Measurements from ENCODE around the gene FCGR3A. TPM values are rescaled to one million over a fixed set of nuclear protein-coding genes. Genes with fewer than 3 reads are reported as not detected.
"Not testable (repeated sequence)": the region's sequence is repeated elsewhere in the genome, so short reads cannot be mapped to it uniquely, and the experiment has no call there.

FCGR3A gene
- total RNA-seq, 4 donors from 2014 or later = 0.75 to 21.7 (median 5.3) TPM

GRCh38 chr1:161582882-161583281 lies 33.3 kb upstream of the FCGR3A start:
- H3K27me3 ChIP-seq; in situ Hi-C loops (cut with MboI; ENCODE audit: low pct_ligation_motif_present in 1 of 4, low pct_unique_long_range_greater_than_20kb in 1 of 4, low sequenced_read_pairs in 3 of 4); H3K4me3 ChIP-seq; H3K27ac ChIP-seq; H3K9me3 ChIP-seq; intact Hi-C loops (cut with DNase I; ENCODE audit: low total_unique reads); H3K4me1 ChIP-seq; DNase-seq; H3K36me3 ChIP-seq: not testable (repeated sequence)
- WGBS, 2 donors (ENCODE audit: low coverage in 1 of 2) = no CpG with 5 or more reads among the region's 4 CpGs

DNA sequence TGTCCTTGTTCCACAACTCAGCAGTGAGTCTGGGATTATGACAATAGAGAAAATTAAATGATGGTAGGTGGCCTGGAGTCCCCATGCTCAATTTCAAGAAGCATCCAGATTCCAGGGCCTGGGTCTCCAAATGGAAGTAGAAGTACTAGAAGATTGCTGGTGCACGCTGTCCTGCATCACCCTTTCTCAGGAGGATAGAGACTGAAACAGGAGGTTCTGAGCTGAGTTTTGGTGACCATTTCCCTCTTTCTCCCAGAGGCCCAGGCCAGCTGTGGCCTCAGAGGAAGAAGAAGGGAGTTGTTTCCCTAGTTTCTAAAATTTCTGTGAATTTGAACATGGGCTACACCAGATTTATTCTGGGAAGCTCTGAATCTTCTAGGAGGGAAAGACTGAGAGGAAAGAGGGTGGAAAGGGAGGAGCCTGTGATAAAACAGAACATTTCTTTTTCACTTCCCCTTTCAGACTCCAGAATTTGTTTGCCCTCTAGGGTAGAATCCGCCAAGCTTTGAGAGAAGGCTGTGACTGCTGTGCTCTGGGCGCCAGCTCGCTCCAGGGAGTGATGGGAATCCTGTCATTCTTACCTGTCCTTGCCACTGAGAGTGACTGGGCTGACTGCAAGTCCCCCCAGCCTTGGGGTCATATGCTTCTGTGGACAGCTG lies 31.4 kb upstream of the FCGR3A start:
- in situ Hi-C loops (cut with MboI; ENCODE audit: low pct_ligation_motif_present in 1 of 4, low pct_unique_long_range_greater_than_20kb in 1 of 4, low sequenced_read_pairs in 3 of 4); H3K4me3 ChIP-seq; DNase-seq; H3K27ac ChIP-seq; intact Hi-C loops (cut with DNase I; ENCODE audit: low total_unique reads); H3K27me3 ChIP-seq; H3K36me3 ChIP-seq; H3K9me3 ChIP-seq; H3K4me1 ChIP-seq: not testable (repeated sequence)
- WGBS, 2 donors (ENCODE audit: low coverage in 1 of 2) = no CpG with 5 or more reads among the region's 4 CpGs

DNA sequence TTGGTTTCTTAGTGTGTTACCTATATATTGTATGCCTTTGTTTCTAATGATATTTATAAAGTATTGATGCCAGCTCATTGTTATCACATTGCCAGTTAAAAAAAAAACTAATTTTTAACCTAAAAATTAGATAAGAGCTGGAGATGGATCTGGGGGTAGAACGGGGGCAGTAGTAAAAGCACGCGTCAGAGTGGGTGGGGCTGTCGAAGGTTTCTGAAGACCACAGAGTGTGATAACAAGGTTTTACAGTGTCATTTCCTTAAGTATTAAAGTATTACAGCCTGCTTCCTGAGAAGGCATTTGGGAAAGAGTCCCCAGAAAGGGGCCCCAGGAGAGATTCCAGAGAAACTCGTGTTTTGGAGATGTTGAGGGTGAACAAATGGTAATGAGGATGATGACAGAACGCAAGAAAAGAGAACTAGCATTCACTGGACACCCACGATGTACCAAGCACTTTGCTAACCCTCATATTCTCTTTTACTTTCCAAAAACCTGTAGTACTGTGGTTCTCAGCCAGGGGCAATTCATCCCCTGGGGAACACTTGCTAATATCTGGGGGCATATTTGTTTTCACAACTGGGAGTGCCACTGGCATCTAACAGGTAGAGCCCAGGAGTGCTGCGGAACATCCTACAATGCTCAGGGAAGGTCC lies 30.4 kb upstream of the FCGR3A start:
- no CpG with 5 or more reads among the region's 8 CpGs for WGBS, 2 donors (ENCODE audit: low coverage in 1 of 2)
- in situ Hi-C loops (cut with MboI; ENCODE audit: low pct_ligation_motif_present in 1 of 4, low pct_unique_long_range_greater_than_20kb in 1 of 4, low sequenced_read_pairs in 3 of 4); DNase-seq; H3K36me3 ChIP-seq; H3K9me3 ChIP-seq; intact Hi-C loops (cut with DNase I; ENCODE audit: low total_unique reads); H3K27ac ChIP-seq; H3K4me1 ChIP-seq; H3K27me3 ChIP-seq; H3K4me3 ChIP-seq: not testable (repeated sequence)

GRCh38 chr1:161576676-161577075 lies 27.1 kb upstream of the FCGR3A start:
- H3K4me1 ChIP-seq; H3K27ac ChIP-seq; DNase-seq; intact Hi-C loops (cut with DNase I; ENCODE audit: low total_unique reads); H3K36me3 ChIP-seq; in situ Hi-C loops (cut with MboI; ENCODE audit: low pct_ligation_motif_present in 1 of 4, low pct_unique_long_range_greater_than_20kb in 1 of 4, low sequenced_read_pairs in 3 of 4); H3K27me3 ChIP-seq; H3K4me3 ChIP-seq; H3K9me3 ChIP-seq: not testable (repeated sequence)

GRCh38 chr1:161571703-161572102 lies 22.1 kb upstream of the FCGR3A start:
- H3K9me3 ChIP-seq; H3K4me1 ChIP-seq; H3K4me3 ChIP-seq; H3K27me3 ChIP-seq; H3K36me3 ChIP-seq; DNase-seq; H3K27ac ChIP-seq; intact Hi-C loops (cut with DNase I; ENCODE audit: low total_unique reads): not testable (repeated sequence)
- WGBS, 2 donors (ENCODE audit: low coverage in 1 of 2) = 49% methylated on average over 2 of the region's 8 CpGs; no CpG with 5 or more reads in 1 of the 2 donors
- in situ Hi-C loops (cut with MboI; ENCODE audit: low pct_ligation_motif_present in 1 of 4, low pct_unique_long_range_greater_than_20kb in 1 of 4, low sequenced_read_pairs in 3 of 4) = loop anchor here in 1 of 4 donors (25.0 kb wide), 1 partner anchor 166 kb away; the partner anchor contains the start of gene DUSP12

DNA sequence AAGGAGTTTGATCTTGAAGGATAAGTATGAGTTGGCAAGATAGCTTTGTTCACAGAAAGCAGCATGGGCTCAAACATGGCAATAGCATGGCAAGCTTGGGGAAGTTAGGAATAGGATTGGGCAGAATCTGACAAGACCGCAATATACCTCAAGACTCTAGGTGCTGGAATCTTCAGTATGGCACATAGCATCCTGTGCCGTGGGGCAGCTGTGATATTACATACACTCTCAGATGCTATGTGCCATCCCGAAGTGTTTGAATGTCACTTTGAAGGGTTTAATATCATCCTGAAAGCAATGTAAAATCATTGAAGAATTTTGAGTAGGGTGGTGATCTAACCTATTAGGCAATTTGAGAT lies 17.0 kb upstream of the FCGR3A start:
- in situ Hi-C loops (cut with MboI; ENCODE audit: low pct_ligation_motif_present in 1 of 4, low pct_unique_long_range_greater_than_20kb in 1 of 4, low sequenced_read_pairs in 3 of 4) = loop anchor here in 1 of 4 donors (25.0 kb wide), 1 partner anchor 171 kb away; the partner anchor contains the start of gene DUSP12
- H3K9me3 ChIP-seq; DNase-seq; H3K27me3 ChIP-seq; H3K36me3 ChIP-seq; H3K27ac ChIP-seq; H3K4me1 ChIP-seq; intact Hi-C loops (cut with DNase I; ENCODE audit: low total_unique reads); H3K4me3 ChIP-seq: not testable (repeated sequence)
- WGBS, 2 donors (ENCODE audit: low coverage in 1 of 2) = 89% methylated on average over 1 of the region's 3 CpGs; no CpG with 5 or more reads in 1 of the 2 donors

DNA sequence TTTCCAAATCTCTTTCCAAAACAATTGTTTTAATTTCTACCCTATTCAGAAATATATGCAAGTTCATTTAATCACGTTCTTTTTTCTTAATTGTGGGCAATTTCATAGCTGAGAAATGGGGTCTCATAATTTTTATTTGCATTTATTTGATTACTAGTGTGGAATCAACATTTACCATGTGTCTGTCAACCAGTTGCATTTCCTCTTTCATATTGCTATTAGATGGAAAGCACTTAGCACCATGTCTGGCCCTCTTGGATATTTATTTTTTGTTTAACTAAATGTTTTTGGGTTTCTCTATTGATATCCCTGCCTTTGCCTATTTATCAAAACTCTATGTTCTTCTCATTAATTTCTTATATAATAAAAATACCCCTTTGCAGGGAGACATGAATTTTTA lies 13.9 kb upstream of the FCGR3A start:
- intact Hi-C loops (cut with DNase I; ENCODE audit: low total_unique reads); H3K27me3 ChIP-seq; H3K4me3 ChIP-seq; H3K27ac ChIP-seq; H3K4me1 ChIP-seq; H3K9me3 ChIP-seq; DNase-seq; H3K36me3 ChIP-seq: not testable (repeated sequence)
- WGBS, 2 donors (ENCODE audit: low coverage in 1 of 2) = 40% methylated on average over 1 of the region's 1 CpG
- in situ Hi-C loops (cut with MboI; ENCODE audit: low pct_ligation_motif_present in 1 of 4, low pct_unique_long_range_greater_than_20kb in 1 of 4, low sequenced_read_pairs in 3 of 4) = loop anchor here in 1 of 4 donors (25.0 kb wide), 1 partner anchor 174 kb away; the partner anchor contains the start of gene DUSP12

GRCh38 chr1:161562441-161562840 lies 12.8 kb upstream of the FCGR3A start:
- DNase-seq; intact Hi-C loops (cut with DNase I; ENCODE audit: low total_unique reads); H3K27me3 ChIP-seq; H3K4me1 ChIP-seq; H3K36me3 ChIP-seq; H3K9me3 ChIP-seq; H3K27ac ChIP-seq; H3K4me3 ChIP-seq: not testable (repeated sequence)
- 69% methylated on average over 3 of the region's 3 CpGs; no CpG with 5 or more reads in 1 of the 2 donors for WGBS, 2 donors (ENCODE audit: low coverage in 1 of 2)
- in situ Hi-C loops (cut with MboI; ENCODE audit: low pct_ligation_motif_present in 1 of 4, low pct_unique_long_range_greater_than_20kb in 1 of 4, low sequenced_read_pairs in 3 of 4) = loop anchor here in 1 of 4 donors (25.0 kb wide), 1 partner anchor 175 kb away; the partner anchor contains the start of gene DUSP12

DNA sequence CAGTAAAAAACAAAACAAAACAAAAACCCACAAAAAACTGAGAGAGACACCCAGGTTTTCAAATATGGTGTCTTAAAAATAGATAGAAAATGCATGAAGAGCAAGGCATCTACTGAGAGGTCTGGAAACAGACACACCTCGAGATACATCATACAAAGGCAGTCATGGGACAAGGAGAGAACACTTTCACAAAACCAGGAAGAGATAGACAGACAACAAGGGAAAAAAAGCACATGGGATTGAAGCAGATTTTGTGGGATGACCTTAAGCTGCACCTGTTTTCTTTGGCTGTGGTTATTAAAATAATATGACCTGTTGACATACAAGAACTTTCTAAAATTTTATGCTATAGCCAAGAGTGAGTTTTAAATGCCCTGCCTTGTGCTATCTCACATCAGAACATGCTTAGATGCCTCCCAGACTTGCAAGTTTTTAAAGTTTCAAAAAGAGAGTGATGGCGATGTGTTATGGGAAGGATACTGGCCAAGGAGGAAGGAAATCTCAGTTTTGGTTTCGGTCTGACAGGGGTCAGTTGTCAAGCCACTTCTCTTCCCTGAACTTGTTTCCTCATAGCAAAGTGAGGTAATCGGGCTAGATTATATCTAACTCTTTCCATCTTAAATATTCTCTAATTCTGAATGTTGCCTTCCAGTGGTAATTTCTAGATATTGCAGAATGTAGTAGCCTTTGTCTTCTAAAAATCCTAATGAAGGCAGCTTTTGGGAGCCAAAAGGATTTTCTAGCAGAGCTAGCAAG lies 11.5 kb upstream of the FCGR3A start:
- 14 to 29% methylated on average over 1 to 4 of the region's 4 CpGs for WGBS, 2 donors (ENCODE audit: low coverage in 1 of 2)
- in situ Hi-C loops (cut with MboI; ENCODE audit: low pct_ligation_motif_present in 1 of 4, low pct_unique_long_range_greater_than_20kb in 1 of 4, low sequenced_read_pairs in 3 of 4) = loop anchor here in 1 of 4 donors (25.0 kb wide), 1 partner anchor 176 kb away; the partner anchor contains the start of gene DUSP12
- H3K4me3 ChIP-seq; intact Hi-C loops (cut with DNase I; ENCODE audit: low total_unique reads); H3K27me3 ChIP-seq; H3K27ac ChIP-seq; DNase-seq; H3K4me1 ChIP-seq; H3K36me3 ChIP-seq; H3K9me3 ChIP-seq: not testable (repeated sequence)
